Liver (tissue), 9 donors: ENCODE data around the gene MYCBPAP. TPM values are rescaled to one million over a fixed set of nuclear protein-coding genes. Genes with fewer than 3 reads are reported as not detected.

Experiments
- DNase-seq: peaks from one replicate; pipeline ENCODE4 v3.0.0-alpha.2; 2017; ENCODE audit warnings: low spot score
- H3K27ac ChIP-seq, 2 donors: one replicate each; pipeline ENCODE4 v1.7.0; 2013; ENCODE audit warnings: inconsistent platforms in 2 of 2, low read length in 2 of 2, control low read depth in 1 of 2, low read depth in 1 of 2, mild to moderate bottlenecking in 1 of 2
- H3K27me3 ChIP-seq, 4 donors: one replicate each; pipeline versions ENCODE4 v1.6.1 to v1.7.0; 2013; ENCODE audit warnings: low read length in 3 of 4, inconsistent platforms in 1 of 4, mild to moderate bottlenecking in 1 of 4, moderate library complexity in 1 of 4; ENCODE audit not compliant: control insufficient read depth in 4 of 4, insufficient read depth in 4 of 4
- H3K36me3 ChIP-seq, 4 donors: one replicate each; pipeline versions ENCODE4 v1.6.1 to v1.7.0; 2013; ENCODE audit warnings: low read length in 3 of 4, mild to moderate bottlenecking in 3 of 4, low read depth in 1 of 4, moderate library complexity in 1 of 4; ENCODE audit not compliant: control insufficient read depth in 4 of 4, insufficient read depth in 3 of 4
- H3K4me1 ChIP-seq, 4 donors: one replicate each; pipeline versions ENCODE4 v1.6.1 to v1.7.0; 2013; ENCODE audit warnings: low read length in 3 of 4, mild to moderate bottlenecking in 3 of 4, moderate library complexity in 1 of 4; ENCODE audit not compliant: control insufficient read depth in 4 of 4, insufficient read depth in 4 of 4
- H3K4me3 ChIP-seq, 3 donors: one replicate each; pipeline versions ENCODE4 v1.6.1 to v1.7.0; 2013; ENCODE audit warnings: low read length in 3 of 3, control low read depth in 1 of 3, low read depth in 1 of 3, mild to moderate bottlenecking in 1 of 3
- H3K9ac ChIP-seq, 2 donors: one replicate each; pipeline ENCODE4 v1.7.0; 2013; ENCODE audit warnings: low read length in 2 of 2, mild to moderate bottlenecking in 2 of 2, moderate library complexity in 2 of 2, control low read depth in 1 of 2, low read depth in 1 of 2
- H3K9me3 ChIP-seq, 4 donors: one replicate each; pipeline versions ENCODE4 v1.6.1 to v1.7.0; 2013; ENCODE audit warnings: low read length in 3 of 4; ENCODE audit not compliant: control insufficient read depth in 4 of 4
- CTCF ChIP-seq: fragments of 150-350 bp; IDR thresholded peaks from 2 replicates; pipeline ENCODE4 v1.5.1; 2017; ENCODE audit warnings: improper control_type of control experiment, low read depth, low read length; ENCODE audit not compliant: missing input control
- EGR1 ChIP-seq, 2 donors: IDR thresholded peaks; 2 replicates each; pipeline ENCODE4 v1.6.1; 2016 to 2018; ENCODE audit warnings: antibody characterized with exemption in 2 of 2, low read depth in 2 of 2
- FOXA1 ChIP-seq: IDR thresholded peaks from 2 replicates; pipeline ENCODE4 v1.6.1; 2016; ENCODE audit warnings: antibody characterized with exemption
- FOXA2 ChIP-seq: IDR thresholded peaks from 2 replicates; pipeline ENCODE4 v1.6.1; 2016; ENCODE audit warnings: antibody characterized with exemption
- GABPA ChIP-seq, 2 donors: IDR thresholded peaks in 1 of 2; conservative IDR thresholded peaks in 1 of 2; 2 replicates each; pipeline ENCODE4 v1.6.1; 2016; ENCODE audit warnings: antibody characterized with exemption in 2 of 2, mild to moderate bottlenecking in 1 of 2, moderate library complexity in 1 of 2
- HNF4A ChIP-seq, 2 donors: conservative IDR thresholded peaks; 2 replicates each; pipeline ENCODE4 v1.6.1; 2016; ENCODE audit warnings: antibody characterized with exemption in 2 of 2, mild to moderate bottlenecking in 2 of 2
- HNF4G ChIP-seq: IDR thresholded peaks from 2 replicates; pipeline ENCODE4 v1.6.1; 2016; ENCODE audit warnings: antibody characterized with exemption
- MAX ChIP-seq: IDR thresholded peaks from 2 replicates; pipeline ENCODE4 v1.6.1; 2016; ENCODE audit warnings: antibody characterized with exemption
- NR2F2 ChIP-seq: IDR thresholded peaks from 2 replicates; pipeline ENCODE4 v1.6.1; 2016; ENCODE audit warnings: antibody characterized with exemption
- RAD21 ChIP-seq, 2 donors: IDR thresholded peaks; 2 replicates each; pipeline ENCODE4 v1.6.1; 2016; ENCODE audit warnings: antibody characterized with exemption in 2 of 2, mild to moderate bottlenecking in 2 of 2
- RXRA ChIP-seq, 2 donors: IDR thresholded peaks; 2 replicates each; pipeline ENCODE4 v1.6.1; 2017 to 2018; ENCODE audit warnings: antibody characterized with exemption in 2 of 2, mild to moderate bottlenecking in 1 of 2
- SP1 ChIP-seq: IDR thresholded peaks from 2 replicates; pipeline ENCODE4 v1.6.1; 2018; ENCODE audit warnings: antibody characterized with exemption, mild to moderate bottlenecking
- TAF1 ChIP-seq: conservative IDR thresholded peaks from 2 replicates; pipeline ENCODE4 v1.6.1; 2016; ENCODE audit warnings: antibody characterized with exemption, mild to moderate bottlenecking
- YY1 ChIP-seq: IDR thresholded peaks from 2 replicates; pipeline ENCODE4 v1.6.1; 2016; ENCODE audit warnings: antibody characterized with exemption, mild to moderate bottlenecking
- WGBS: extraction: QIAGEN DNeasy Blood & Tissue Kit; methylation state at CpG from one replicate; pipeline ENCODE4 v1.1.7; 2013; 5-methylcytosine and 5-hydroxymethylcytosine counted together
- polyA plus RNA-seq, 2 donors: library from polyadenylated mRNA; stranded (reverse) in 1 of 2; unstranded in 1 of 2; fragments of 200-250 nt in 1 of 2; fragments of >200 nt in 1 of 2; fragmentation: Nextera tagmentation in 1 of 2; extraction: Ambion mirVana in 1 of 2; gene quantifications; one replicate each; pipeline versions ENCODE4 v1.2.1 to v1.2.3, GENCODE V29; 2013 to 2015
- total RNA-seq, 2 donors: library from RNA; depleted of rRNA; stranded (reverse); fragments of >200 nt; gene quantifications; one replicate each; pipeline ENCODE4 v1.2.3, GENCODE V29; 2014
- TF ChIP-seq, protein P1 (sequence below): IDR thresholded peaks from 2 replicates; pipeline ENCODE4 v1.6.1; 2016; ENCODE audit warnings: antibody characterized with exemption
- TF ChIP-seq, protein P2 (sequence below): IDR thresholded peaks from 2 replicates; pipeline ENCODE4 v1.6.1; 2016; ENCODE audit warnings: antibody characterized with exemption
- donor health status: healthy.
- donor health status: healthy.
- donor health status: healthy.
- donor health status: healthy.
- donor health status: healthy.

Gene MYCBPAP
- total and polyA plus RNA-seq, 4 donors: 0.23 to 0.25 TPM; not detected in 2

DNA sequence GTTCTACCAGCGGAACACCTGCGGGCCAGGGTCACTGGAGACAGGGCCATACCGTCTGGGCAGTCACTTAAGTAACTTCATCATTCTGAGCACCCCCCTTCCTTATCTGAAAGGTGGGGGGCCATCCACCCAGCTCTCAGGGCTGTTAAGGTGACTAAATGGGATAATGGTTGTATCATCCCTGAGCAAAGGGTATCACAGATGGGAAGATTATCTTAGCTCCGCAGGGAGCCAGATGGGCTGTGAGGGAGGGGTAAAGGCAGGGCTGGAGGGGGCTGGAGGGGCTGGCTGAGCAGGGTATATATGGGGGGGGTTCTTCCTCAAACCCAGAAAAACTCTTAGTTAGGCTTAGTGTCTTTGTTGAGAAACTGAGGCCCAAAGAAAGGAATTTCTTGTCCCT, 49.4 kb downstream of the MYCBPAP start:
- DNase-seq: no peak
- WGBS: 95% methylated on average over 4 of the region's 4 CpGs
- TF ChIP-seq YY1: no peak
- TF ChIP-seq, protein P1, sequence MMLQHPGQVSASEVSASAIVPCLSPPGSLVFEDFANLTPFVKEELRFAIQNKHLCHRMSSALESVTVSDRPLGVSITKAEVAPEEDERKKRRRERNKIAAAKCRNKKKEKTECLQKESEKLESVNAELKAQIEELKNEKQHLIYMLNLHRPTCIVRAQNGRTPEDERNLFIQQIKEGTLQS: no peak
- TF ChIP-seq GABPA (IDR thresholded peaks at IDR 0.05 in 1 of 2, conservative IDR thresholded peaks at IDR 0.05 in 1 of 2): no peak
- TF ChIP-seq SP1: no peak
- TF ChIP-seq MAX: no peak
- no peak for TF ChIP-seq NR2F2
- no peak for TF ChIP-seq HNF4G
- TF ChIP-seq RAD21 (IDR thresholded peaks at IDR 0.05): no peak
- TF ChIP-seq TAF1: no peak
- no peak for TF ChIP-seq HNF4A (conservative IDR thresholded peaks at IDR 0.05)
- TF ChIP-seq FOXA2: no peak
- no peak for TF ChIP-seq EGR1 (IDR thresholded peaks at IDR 0.05; ENCODE audit: low read depth in 2 of 2)
- TF ChIP-seq CTCF: no peak
- TF ChIP-seq FOXA1: no peak
- no peak for TF ChIP-seq RXRA (IDR thresholded peaks at IDR 0.05)
- TF ChIP-seq, protein P2, sequence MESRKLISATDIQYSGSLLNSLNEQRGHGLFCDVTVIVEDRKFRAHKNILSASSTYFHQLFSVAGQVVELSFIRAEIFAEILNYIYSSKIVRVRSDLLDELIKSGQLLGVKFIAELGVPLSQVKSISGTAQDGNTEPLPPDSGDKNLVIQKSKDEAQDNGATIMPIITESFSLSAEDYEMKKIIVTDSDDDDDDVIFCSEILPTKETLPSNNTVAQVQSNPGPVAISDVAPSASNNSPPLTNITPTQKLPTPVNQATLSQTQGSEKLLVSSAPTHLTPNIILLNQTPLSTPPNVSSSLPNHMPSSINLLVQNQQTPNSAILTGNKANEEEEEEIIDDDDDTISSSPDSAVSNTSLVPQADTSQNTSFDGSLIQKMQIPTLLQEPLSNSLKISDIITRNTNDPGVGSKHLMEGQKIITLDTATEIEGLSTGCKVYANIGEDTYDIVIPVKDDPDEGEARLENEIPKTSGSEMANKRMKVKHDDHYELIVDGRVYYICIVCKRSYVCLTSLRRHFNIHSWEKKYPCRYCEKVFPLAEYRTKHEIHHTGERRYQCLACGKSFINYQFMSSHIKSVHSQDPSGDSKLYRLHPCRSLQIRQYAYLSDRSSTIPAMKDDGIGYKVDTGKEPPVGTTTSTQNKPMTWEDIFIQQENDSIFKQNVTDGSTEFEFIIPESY: no peak
- Histone ChIP-seq H3K9me3 (no peaks in the 10 kb centered on the region), H3K27ac (no peak overlapping the region), H3K36me3 (peaks cover 0 to 5% (median 1%) of the 10 kb centered on the region in 4 donors), H3K9ac (no peak overlapping the region), H3K4me1 (peaks cover 11 to 21% (median 17%) of the 10 kb centered on the region in 4 donors), H3K27me3 (peaks cover 0 to 6% (median 1%) of the 10 kb centered on the region in 4 donors), H3K4me3 (no peak overlapping the region)

DNA sequence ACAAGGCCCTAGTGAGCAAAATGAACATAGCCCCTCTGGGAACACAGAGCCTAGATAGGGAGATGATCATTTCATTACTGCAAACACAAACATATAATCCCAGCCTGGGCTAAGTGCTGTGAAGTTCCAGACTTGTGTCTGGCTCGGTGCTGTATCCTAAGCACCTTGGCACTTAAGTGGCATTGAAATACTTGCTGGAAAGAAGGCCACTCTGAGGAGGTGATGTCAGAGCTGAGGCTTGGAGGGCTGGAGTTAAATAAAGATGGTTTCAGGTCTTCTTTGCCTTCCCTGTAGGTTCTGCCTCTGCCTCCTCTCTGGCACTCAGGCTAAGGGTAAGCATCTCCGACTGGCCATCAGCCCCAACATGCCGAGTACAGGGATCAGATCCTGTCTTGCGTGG, 49.9 kb downstream of the MYCBPAP start:
- Histone ChIP-seq H3K27ac (no peak overlapping the region), H3K4me3 (no peak overlapping the region), H3K9ac (no peak overlapping the region), H3K4me1 (peaks cover 11 to 21% (median 17%) of the 10 kb centered on the region in 4 donors), H3K36me3 (peaks cover 0 to 5% (median 1%) of the 10 kb centered on the region in 4 donors), H3K27me3 (peaks cover 0 to 6% (median 2%) of the 10 kb centered on the region in 4 donors), H3K9me3 (no peaks in the 10 kb centered on the region)
- 86% methylated on average over 4 of the region's 4 CpGs for WGBS
- no peak for TF ChIP-seq HNF4A (conservative IDR thresholded peaks at IDR 0.05)
- DNase-seq: no peak

DNA sequence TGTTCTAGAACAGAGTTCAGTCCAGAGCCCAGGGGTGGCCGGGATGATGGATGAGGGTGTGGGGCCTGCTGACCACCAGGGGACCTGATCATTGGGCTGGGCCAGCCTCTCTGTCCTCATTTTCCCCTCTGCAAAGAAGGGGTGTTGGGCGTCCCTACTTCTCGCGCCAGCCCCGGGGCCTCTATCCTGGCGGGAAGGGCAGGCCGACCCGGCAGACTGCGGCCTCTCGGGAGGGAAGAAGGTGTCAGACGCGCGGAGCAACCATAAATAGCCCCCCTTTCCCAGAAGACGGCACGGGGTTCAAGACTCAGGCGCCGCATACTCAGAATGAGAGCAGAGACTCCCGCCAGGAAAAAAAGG, 50.3 kb downstream of the MYCBPAP start:
- no peak overlapping the region for H3K9ac ChIP-seq
- H3K27ac ChIP-seq: no peak overlapping the region
- H3K27me3 ChIP-seq: peaks cover 0 to 6% (median 2%) of the 10 kb centered on the region in 4 donors
- no peaks in the 10 kb centered on the region for H3K9me3 ChIP-seq
- H3K4me3 ChIP-seq: no peak overlapping the region
- peaks cover 11 to 21% (median 17%) of the 10 kb centered on the region in 4 donors for H3K4me1 ChIP-seq
- DNase-seq: no peak
- 46% methylated on average over 18 of the region's 18 CpGs for WGBS
- H3K36me3 ChIP-seq: peaks cover 0 to 5% (median 1%) of the 10 kb centered on the region in 4 donors
- TF ChIP-seq FOXA1 (no peak), HNF4G (no peak), CTCF (no peak), HNF4A (conservative IDR thresholded peaks at IDR 0.05) (no peak), SP1 (no peak), MAX (no peak)
- TF ChIP-seq, protein P2: no peak
